NCI-H2171 (cell line): Measurements from ENCODE around the gene STAG1.
A peak's percentile ranks its signal among the peaks of the same experiment; 100 is the strongest.
"Not testable (repeated sequence)": the region's sequence is repeated elsewhere in the genome, so short reads cannot be mapped to it uniquely, and the experiment has no call there.

Source experiments
- DNase-seq: peaks from one replicate; lab custom pipeline; 2025; lab: John Stamatoyannopoulos, UW

Gene STAG1

GRCh38 chr3:136752172-136752421 is at the start of gene STAG1:
Gene STAG1 (minus strand): TSS chr3:136752378. CDS start chr3:136630898, 121,480 bp downstream.
- DNase-seq = no peak

GRCh38 chr3:136801146-136801545 is 49.0 kb upstream of the STAG1 start:
- not testable (repeated sequence) for DNase-seq

- no peak for DNase-seq
Measured at GRCh38 chr3:136792556-136793330, 40.6 kb upstream of the STAG1 start.

GRCh38 chr3:136790786-136791185 is 38.6 kb upstream of the STAG1 start:
- no peak for DNase-seq

GRCh38 chr3:136789976-136790375 is 37.8 kb upstream of the STAG1 start:
- DNase-seq = no peak

- DNase-seq = no peak
Measured at GRCh38 chr3:136788154-136788553, 36.0 kb upstream of the STAG1 start.

- no peak for DNase-seq
Measured at GRCh38 chr3:136787349-136787748, 35.2 kb upstream of the STAG1 start.

- DNase-seq = no peak
Measured at GRCh38 chr3:136783708-136784191, 31.6 kb upstream of the STAG1 start.

GRCh38 chr3:136780741-136781140 is 28.6 kb upstream of the STAG1 start:
- no peak for DNase-seq

GRCh38 chr3:136778865-136779264 is 26.7 kb upstream of the STAG1 start:
- no peak for DNase-seq

GRCh38 chr3:136772709-136773108 is 20.5 kb upstream of the STAG1 start:
- no peak for DNase-seq

GRCh38 chr3:136758160-136759102 is 6.3 kb upstream of the STAG1 start:
- not testable (repeated sequence) for DNase-seq

- no peak for DNase-seq
Measured at GRCh38 chr3:136755192-136755591, 3.0 kb upstream of the STAG1 start.

- DNase-seq = no peak
Measured at GRCh38 chr3:136753326-136753939, 1.3 kb upstream of the STAG1 start.

- peak; percentile 98 for DNase-seq
Measured at GRCh38 chr3:136752422-136753325, 496 bp upstream of the STAG1 start.

GRCh38 chr3:136751316-136752171 is 634 bp downstream of the STAG1 start:
- DNase-seq = peak; percentile 88

- DNase-seq = no peak
Measured at GRCh38 chr3:136750897-136751315, 1.3 kb downstream of the STAG1 start.

GRCh38 chr3:136750209-136750896 is 1.8 kb downstream of the STAG1 start:
- no peak for DNase-seq

GRCh38 chr3:136749602-136750001 is 2.6 kb downstream of the STAG1 start:
- not testable (repeated sequence) for DNase-seq

GRCh38 chr3:136749091-136749490 is 3.1 kb downstream of the STAG1 start:
- DNase-seq = no peak
